GM18507 (cell line): ENCODE data around the gene MUSTN1.

ENCODE experiments used
- DNase-seq: peaks from one replicate; pipeline ENCODE4 v3.0.0; 2011; ENCODE audit warnings: low read depth; ENCODE audit not compliant: insufficient read length; ENCODE audit errors: extremely low spot score
- FAIRE-seq: peaks from 2 replicates; lab custom pipeline; 2011; peaks lifted over from hg19 to GRCh38; lab: Jason Lieb, UNC

Gene MUSTN1

DNA sequence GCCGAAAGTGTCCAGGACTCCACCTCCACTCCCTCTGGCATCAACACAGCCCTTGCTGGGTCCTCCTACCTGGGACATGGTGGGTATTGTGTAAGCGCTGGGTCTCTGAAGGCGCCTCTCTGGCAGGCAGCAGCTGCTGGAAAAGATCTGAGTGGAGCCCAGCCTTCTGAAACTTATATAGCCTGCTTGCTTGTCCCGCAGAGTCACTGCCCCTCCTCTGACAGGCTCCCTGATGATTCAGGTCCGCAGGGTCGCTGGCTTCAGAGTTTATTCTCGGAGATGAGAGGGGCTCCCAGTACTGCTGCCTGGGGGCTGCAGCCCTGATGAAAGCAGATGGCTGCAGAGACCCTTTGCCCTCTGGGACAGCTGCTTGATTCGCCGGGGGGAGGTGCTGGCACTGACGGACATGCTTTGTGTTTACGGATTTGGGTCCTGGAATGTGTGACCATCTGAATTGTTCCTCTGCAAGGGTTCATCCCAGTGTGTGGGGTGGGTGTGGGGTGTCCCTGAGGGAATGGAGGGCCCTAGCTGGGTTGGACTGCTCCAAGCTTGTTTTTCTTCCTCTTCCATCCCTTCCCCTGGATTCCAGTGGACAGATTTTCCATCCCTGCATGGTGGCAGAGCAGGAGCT is at the start of gene MUSTN1:
TSS of gene MUSTN1 (minus strand) at position 149 of the 631 bp plus-strand sequence. CDS start at position 78, 71 bp downstream.
- DNase-seq = no peak
- no peak for FAIRE-seq

DNA sequence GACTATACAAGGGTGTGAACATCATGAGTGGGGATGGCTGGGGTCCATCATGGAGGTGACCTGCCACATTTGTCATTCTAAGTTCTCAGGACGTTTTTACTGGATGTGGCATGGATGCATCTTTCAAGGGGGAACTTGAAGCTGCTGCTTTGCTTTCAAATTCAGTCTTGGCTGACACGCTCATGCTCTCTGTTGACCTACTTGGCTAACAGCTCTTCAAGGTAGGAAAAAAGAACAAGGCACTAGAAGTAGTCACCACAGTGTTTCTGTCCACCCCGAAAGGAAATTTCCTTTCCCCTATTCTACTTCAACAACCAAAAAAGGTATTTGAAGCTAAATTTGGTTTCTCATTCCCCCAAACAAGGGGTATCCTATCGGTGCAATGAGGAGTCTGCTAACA is 47.6 kb upstream of the MUSTN1 start:
- FAIRE-seq (no peak), DNase-seq (no peak)

GRCh38 chr3:52881871-52882270 is 47.1 kb upstream of the MUSTN1 start:
- FAIRE-seq = no peak
- no peak for DNase-seq

- DNase-seq (no peak), FAIRE-seq (peak; percentile 67)
Measured at GRCh38 chr3:52880474-52880873, 45.7 kb upstream of the MUSTN1 start.

DNA sequence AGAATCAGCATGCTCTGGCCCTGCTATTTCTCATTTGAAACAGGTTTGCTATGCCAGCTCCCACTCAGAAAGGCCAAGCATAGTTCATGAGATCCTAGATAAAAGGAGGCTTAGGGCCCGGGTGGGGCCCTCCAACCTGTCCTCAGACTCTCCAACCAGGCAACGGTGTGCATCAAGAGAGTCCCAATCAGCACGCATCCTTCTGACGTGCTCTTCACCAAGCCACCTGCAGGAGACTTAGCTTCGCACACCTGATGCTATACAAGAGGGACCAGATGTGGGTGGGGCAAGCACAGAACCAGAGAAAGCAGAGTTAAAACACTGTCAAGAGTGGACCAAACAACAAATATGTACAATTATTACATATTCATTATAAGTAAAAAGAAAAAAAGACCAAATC is 45.2 kb upstream of the MUSTN1 start:
- FAIRE-seq = no peak
- no peak for DNase-seq

DNA sequence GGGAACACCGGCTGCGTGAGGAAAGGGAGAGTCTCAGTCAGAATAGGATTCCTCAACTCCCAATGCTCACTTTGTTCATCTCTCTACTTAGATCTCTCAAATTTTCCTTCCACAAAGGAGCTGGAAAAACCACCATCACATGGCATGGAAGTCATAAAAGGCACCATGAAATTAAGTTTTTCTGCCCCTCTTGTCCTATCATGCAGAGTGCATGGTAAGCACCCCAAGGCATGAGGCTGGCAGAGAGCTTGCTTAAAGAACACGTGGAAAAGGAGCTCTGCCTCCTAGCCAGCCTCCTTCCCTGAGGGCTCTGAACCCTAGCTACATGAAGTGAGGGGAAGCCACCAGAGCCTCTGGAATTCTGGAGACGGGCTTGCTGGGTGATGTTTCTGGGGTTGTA is 44.8 kb upstream of the MUSTN1 start:
- no peak for FAIRE-seq
- DNase-seq = no peak

DNA sequence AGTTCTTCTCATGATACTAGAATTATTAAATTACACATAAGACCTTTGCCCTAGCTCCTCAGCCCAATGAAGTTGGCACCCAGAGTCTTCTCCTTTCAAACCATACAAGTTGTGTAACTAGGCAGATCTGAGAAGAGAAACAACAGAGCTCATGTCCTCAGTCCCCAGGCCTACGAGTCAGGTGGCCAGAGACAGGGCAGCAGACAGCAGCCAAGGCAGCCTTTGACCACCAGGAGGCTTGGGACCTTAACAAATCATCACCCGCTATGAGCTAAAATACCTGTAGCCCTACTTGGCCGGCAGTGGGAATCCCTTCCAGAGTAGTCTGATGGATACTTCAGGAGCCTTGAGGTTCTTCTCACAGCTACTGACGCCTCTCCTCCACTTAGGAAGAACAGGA is 44.3 kb upstream of the MUSTN1 start:
- no peak for FAIRE-seq
- no peak for DNase-seq

DNA sequence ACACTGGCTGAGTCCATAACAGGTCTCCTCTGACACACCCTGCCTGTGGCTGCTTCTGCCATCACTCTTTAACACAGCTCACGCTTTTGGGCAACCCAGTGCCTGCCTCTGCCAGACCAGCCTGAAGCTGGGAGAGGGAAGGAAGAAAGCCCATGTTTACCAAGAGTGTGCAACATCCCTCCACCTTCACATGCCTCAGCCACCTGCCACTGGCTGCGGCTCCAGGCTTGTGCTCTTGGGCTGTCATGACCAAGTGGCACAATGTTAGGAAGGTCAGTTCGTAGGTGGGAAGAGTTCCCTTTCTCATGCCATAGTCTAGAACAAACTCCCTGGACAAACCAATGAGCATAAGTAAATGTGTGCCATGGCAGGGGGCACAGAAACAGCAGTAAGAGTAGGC is 42.3 kb upstream of the MUSTN1 start:
- DNase-seq (no peak), FAIRE-seq (no peak)

- FAIRE-seq = peak; percentile 71
- DNase-seq = no peak
Measured at GRCh38 chr3:52874864-52875587, 40.2 kb upstream of the MUSTN1 start.

DNA sequence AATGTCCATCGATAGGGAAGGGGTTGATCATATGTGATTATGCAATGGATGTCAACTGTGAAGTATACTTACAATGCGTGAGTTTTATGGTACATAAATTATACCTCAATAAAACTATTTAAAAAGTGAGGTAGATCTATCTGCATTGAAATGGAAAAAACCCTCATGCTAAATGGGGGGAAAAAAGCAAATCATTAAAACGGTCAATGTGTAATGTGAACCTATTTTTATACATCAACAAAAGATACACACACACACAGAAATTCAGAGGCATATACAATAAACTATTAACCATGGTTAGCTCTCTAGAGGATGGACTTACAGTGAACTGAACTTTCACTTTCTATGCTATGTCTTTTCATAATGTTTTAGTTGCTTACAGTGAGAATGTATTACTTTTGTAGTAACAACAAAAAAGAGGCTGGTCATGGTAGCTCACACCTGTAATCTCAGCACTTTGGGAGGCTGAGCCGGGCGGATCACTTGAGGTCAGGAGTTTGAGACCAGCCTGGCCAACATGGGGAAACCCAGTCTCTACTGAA is 39.4 kb upstream of the MUSTN1 start:
- DNase-seq (no peak), FAIRE-seq (peak; percentile 86)

DNA sequence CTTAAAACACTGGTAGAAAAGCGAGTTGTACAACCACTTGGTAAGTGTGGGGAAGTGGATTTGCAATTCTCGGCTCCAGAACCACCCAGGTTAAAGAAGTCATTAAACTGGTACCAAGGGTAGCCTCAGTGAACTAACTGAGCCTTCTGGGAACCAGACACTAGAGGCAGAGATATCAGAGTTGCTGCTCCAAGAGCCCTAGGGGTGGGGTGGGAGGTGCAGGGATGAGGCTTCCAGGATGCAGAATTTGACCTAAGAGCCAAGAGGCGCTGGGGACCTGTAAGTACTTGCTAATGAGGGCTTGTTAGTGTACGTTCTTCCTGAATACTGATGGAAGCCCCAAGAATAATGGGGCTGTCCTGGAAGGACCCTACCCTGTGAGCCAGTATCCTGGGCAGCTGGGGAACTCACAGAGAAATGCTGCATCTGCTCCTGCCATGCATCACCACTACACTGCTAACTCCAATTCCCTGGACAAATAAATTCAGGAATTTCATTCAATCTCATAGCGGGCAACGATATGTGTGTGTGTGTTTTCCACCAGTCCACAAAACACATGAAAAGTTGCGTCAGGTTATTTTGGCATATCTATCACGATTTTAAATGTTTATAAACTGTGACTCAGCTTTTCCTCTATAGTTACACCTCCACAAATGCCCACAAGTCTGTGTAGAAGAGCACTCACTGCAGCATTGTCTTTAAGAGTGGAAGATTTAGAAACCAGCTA is 38.8 kb upstream of the MUSTN1 start:
- FAIRE-seq (no peak), DNase-seq (no peak)

- FAIRE-seq (no peak), DNase-seq (no peak)
Measured at GRCh38 chr3:52872245-52872644, 37.4 kb upstream of the MUSTN1 start.

- no peak for DNase-seq
- no peak for FAIRE-seq
Measured at GRCh38 chr3:52871761-52872160, 36.9 kb upstream of the MUSTN1 start.

- FAIRE-seq (no peak), DNase-seq (no peak)
Measured at GRCh38 chr3:52870471-52870870, 35.7 kb upstream of the MUSTN1 start.

- FAIRE-seq (no peak), DNase-seq (no peak)
Measured at GRCh38 chr3:52866427-52866826, 31.6 kb upstream of the MUSTN1 start.

DNA sequence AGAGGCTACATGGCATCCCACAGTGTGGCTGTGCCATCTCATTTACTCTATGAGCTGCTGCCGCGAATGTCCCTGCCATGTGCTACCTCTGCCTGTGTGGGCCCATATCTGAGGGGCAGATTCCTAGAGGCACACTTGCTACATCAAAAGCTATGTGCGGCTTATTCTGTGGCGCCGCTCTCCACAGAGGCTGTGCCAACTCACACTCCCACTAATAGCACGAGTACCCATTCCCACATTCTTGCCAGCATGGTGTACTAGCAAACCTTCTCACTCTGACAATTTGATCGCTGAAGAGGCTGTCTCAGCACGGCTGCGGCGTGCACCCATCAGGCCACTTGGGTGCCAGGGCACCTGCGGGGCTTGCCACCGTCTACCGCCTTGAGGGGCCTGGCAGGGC is 31.2 kb upstream of the MUSTN1 start:
- DNase-seq = no peak
- no peak for FAIRE-seq

DNA sequence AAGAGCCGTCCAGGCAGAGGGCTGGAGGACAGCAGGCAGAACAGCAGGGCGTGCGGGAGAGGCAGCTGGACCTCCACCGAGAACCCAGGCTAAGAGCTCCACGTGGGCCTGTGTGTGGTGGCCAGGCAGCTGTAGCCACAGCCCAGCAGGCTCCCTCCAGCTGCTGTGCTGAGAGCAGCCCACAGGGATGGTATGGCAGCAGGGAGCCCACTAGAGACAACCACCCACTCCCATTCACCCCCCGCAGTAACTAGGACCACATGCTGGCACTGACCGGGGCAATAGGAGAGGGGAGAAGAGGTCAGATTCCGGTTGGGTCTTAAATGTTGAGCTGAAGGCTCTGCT is 25.6 kb upstream of the MUSTN1 start:
- FAIRE-seq = no peak
- no peak for DNase-seq

- no peak for FAIRE-seq
- no peak for DNase-seq
Measured at GRCh38 chr3:52859686-52860423, 25.0 kb upstream of the MUSTN1 start.

GRCh38 chr3:52857864-52858263 is 23.0 kb upstream of the MUSTN1 start:
- no peak for FAIRE-seq
- DNase-seq = no peak

- DNase-seq = no peak
- no peak for FAIRE-seq
Measured at GRCh38 chr3:52857133-52857532, 22.3 kb upstream of the MUSTN1 start.
